HG03135 (cell line): ENCODE data around the gene URAD.
"Not testable (repeated sequence)": the region's sequence is repeated elsewhere in the genome, so short reads cannot be mapped to it uniquely, and the experiment has no call there.

ENCODE experiments used
- ATAC-seq: cut with Tn5 transposase; IDR thresholded peaks from one replicate; pipeline ENCODE4 v1.9.1; 2021; ENCODE audit warnings: mild to moderate bottlenecking, moderate library complexity; ENCODE audit not compliant: unreplicated experiment

The URAD gene, protein sequence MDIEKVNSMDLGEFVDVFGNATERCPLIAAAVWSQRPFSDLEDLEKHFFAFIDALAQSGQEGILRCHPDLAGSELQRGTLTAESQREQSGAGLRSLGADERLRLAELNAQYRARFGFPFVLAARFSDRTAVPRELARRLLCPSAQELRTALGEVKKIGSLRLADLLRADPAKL

DNA sequence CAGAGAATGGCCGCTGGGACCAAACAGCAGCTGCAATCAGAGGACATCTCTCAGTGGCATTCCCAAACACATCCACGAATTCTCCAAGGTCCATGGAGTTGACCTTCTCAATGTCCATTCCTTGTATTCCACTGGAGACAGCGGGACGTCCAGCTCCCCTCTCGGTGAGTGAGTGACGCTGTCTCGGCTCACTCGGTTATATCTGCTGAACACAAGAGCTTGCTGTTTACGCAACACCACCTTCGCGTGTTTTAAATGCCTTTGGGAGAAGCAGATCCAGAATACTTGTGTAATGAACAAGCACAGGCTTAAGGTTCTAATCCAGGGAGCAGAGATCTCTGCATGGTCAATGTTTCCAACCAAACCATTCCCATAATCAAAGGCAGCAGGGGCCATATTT is at the start of gene URAD:
URAD (minus strand) TSS at position 174 of the 400 bp plus-strand sequence; CDS start at position 118, 56 bp downstream.
- ATAC-seq: no peak

DNA sequence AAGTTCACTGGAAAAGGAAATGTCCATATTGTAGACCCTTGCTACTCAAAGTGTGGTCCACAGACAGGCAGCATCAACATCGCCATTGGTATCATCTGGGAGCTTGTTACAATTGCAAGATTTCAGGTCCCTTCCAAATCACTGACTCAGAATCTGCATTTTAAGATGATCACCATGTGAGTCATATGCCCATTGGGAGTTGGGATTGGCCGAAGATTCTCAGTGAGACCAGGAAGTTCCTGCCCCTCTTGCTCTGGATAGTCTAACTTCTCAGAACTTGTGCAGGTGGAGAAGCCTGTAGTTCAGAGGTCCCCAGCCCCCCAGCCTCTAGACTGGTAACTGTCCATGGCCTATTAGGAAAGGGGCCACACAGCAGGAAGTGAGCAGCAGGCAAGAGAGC is 48.9 kb upstream of the URAD start:
- ATAC-seq: no peak

DNA sequence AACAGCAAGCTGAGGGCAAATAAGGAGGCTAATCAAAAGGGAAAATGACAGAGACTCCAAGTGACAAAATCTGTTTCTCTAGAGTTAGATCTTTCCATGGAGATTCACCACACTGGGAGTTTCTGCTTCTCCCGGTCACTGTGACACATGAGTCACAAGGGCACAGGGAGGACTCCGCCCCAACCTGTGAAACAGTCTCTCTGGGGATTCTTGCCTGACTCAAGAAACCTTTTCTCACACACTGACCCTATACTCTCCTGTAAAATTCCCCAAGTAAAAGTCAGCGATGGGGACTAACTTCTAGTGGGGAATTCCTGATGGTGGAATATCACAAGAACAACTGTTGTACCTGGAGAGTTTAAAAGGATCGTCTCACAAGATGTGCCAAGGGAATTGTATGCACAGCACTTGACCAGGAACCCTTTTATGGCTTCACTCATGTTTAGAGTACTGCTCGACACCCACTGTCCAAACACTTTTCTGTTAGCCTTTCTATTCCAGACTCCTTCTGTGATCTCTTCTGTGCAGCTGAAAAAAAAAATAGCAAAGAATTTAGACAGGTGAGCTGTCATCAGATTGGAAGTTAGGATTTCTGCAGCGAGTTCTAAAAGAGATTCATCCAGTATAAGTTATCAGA is 46.8 kb upstream of the URAD start:
- no peak for ATAC-seq

DNA sequence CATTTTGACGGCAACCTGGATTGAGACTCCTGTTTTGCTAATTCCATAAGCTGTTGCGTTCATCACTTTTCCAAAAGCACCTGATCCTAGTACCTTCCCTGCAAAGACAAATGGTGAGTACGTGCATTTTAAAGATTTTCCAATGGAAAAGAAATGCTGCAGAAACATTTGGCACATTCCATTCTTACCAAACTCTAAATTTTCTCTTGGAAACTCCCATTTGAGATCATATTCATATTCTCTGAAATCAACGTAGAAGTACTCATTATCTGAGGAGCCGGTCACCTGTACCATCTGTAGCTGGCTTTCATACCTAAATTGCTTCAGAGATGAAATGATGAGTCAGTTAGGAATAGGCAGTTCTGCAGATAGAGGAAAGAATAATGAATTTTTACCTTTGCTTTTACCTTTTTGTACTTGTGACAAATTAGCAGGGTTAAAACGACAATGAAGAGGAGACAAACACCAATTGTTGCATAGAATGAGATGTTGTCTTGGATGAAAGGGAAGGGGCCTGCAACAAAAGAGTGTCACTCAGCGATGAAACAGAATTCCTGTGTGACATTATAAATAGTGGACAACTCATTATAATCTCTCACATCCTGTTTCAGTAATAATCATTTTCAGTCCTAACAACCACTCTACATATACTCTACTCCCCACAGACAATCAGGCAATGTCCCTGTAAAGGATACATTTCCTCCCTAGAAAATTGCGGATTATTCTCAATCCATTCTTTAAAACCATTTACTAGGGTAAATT is 45.6 kb upstream of the URAD start:
- ATAC-seq: no peak

DNA sequence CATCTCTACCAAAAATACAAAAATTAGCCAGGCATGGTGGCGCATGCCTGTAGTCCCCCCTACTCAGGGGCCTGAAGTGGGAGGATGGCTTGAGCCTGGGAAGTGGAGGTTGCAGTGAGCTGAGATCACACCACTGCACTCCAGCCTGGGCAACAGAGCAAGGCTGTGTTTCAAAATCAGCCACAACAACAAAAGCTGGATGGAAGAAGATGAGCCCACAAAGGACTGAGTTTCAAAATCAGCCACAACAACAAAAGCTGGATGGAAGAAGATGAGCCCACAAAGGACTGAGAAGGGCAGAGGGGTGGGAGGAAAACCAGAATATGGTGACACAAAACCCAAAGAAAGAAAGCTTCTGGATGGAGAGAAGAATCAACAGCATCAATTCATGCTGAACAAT is 43.9 kb upstream of the URAD start:
- not testable (repeated sequence) for ATAC-seq

DNA sequence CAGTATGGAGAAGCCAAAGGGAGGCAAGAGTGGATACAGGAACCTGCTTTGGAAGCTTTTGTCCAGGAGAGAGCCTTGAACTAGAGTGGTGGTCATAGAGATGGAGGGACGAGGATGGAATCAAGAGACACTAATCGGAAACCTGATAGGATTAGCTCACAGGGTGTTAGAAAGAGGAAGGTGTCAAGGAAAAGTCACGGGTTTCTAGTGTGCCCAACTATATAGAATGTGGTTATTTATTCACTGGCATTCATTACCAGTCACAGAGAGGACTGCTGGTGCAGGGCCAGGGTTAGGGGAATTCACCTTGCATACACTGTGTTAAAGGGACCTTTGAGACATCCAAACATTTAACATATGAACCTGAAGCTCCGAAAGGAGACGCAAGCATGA is 43.4 kb upstream of the URAD start:
- no peak for ATAC-seq

DNA sequence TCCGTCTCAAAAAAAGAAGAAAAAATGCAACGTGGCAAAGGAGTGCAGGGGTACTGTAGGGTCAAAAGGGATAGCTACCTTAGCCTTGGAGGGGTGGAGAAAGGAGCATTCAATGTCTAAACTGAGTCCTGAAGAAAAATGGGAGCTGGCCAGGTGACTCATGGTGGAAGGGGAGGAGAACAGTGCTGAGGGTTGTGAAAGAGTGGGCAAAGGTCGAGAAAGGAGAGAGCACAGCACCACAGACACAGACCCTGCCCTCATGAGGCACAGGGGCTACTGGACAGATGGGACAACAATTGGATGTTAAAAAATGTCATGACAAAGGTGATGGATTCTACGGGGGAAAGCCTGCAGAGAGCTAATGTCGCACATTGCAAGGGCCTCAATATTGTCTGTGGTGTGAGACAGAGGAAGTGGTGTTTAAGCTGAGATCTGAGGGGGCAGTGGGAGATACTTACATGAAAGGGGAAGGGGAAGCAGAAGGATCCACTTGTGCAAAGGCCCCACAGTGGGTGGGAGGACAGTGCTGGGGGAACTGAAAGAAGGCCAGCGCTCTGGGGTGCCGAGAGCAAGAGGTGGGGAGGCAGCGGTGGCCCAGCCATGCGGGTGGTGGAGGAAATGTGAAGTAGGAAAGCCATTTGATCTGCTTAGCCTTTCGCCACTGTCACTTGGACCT is 42.9 kb upstream of the URAD start:
- ATAC-seq: no peak

DNA sequence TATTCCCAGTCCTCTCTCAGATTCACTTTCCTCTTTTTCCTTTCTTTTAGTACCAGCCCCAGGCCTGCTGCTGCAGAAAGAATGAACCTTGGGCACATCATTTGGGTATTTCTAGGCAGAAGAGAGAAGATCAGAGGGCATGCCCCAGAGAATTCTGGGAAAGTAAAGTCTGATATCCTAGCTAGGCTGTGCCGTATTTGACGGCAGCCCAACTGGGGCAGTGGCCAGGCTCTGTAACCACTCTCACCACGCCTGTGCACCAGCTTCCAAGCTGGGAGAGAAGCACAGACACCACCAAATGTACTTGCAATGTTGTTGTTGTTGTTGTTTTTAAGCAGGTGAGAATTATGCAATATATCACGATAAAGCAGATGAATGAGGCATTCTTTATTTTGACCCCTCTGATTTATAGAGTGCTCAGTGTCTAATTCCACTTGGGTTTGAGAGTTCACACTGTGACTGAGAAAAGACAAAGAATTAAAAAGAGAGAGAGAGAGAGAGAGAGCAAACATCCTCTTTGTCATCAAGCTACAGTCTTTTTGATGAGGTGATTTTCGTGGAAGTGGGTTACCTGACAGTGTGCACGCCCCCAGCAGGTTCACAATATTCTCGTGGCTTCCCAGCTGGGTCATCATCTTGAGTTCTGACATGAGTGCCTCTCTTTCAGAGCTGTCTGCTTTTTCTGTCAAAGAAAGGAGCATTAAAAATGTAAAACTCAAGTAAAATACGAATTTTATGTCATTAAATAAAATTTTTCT is 39.3 kb upstream of the URAD start:
- ATAC-seq: no peak

DNA sequence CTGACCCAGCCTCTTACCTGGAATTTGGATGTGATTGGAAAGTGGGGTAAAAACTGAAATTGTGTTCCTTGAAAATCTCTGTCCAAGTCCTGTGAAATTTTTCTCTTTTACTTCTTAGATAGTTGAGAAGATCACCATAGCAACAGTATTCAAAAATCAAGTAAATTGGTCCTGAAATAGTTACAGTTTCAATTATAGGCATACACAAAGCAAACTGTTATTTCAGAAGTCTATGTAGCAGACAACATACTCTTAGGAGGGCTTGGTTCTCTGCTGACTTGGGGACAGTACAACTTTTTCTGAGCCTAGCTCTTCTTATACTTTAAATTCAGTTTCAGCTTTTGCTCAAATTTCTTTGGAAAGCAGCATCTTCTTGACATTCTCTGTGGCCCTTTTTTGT is 38.6 kb upstream of the URAD start:
- ATAC-seq: no peak

DNA sequence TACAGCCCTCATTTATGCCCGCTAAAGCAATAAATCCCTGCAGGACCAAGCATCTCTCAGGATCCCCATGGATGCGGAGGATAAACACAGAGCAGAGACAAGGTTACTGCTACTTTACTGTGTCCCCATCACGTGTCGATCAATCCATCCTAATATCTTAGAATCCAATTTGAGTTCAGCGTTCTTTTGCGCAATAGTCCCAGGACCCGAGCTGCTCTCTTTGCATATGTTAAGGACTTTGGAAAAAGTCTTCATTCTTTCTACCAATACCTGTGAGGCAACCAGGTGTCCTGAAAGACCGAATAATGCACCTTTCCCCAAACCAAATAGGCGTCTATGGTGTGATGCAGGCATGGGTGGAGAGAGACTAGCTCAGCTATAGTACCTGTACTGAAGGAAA is 38.0 kb upstream of the URAD start:
- no peak for ATAC-seq

DNA sequence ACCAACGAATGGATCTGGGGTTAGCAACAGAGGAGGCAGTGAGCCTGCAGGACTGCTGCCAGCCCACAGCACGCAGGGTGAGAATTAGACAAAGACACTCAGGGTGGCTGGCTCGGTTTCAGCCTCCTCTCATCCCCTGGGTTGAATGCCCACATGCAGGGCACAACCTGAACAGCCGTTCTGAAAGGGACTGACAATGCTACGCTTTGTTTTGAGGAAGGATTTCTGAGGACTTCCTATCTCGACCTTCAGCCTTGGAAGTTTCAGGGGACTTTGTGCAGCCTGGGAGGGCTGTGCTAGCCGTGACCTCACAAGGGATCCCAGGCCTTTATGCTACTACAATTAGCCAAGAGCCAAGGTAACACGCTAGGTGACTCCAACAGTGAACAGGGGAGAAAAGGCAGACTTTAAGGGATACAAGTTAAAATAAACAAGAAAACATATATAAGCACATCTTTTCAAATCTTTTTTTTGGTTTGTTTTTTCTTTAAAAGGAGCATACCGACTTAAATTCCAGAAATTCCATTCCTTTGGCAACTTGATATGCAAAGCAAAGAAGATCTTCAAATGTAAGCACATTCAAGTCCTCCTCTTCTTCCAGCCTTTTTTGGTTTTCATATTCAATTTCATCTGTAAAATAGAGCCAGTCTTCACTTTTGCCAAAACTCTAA is 34.5 kb upstream of the URAD start:
- ATAC-seq: no peak

DNA sequence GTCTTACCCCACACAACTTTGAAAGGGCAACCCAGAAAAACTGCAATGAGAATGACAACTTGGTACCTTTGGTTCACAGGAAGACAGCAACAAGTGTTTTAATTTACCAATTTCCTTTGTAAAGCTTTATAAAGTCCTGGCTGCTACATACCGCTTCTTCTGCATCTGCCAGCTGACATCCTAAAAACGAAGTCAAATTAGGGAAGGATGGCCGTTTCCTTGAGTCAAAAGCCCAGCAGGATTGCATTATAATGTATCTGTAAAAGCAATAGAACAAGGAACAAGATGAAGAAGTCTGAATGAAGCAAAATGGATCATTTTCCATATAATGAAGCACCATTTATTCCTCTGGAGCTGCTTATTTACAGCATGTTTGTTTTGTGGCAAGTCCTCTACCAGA is 25.8 kb upstream of the URAD start:
- ATAC-seq: no peak

DNA sequence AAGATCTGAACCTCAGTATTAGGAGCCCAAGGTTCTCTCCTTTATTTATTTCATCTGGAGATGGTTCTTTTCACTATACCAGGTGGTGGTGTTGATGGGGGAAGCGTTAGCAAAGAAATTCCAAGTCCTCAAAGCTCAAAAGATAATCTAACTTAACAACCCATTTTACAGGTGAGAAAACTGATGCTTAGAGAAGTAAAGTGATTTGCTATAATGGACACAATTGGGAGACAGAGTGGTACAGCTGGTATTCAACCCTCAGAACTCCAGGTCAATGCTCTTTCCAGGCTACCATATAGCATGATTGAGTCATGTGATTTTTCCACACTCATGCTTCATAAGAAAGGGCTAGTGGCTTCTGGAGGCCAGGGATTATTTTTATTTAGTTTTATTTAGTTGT is 25.0 kb upstream of the URAD start:
- ATAC-seq: no peak

DNA sequence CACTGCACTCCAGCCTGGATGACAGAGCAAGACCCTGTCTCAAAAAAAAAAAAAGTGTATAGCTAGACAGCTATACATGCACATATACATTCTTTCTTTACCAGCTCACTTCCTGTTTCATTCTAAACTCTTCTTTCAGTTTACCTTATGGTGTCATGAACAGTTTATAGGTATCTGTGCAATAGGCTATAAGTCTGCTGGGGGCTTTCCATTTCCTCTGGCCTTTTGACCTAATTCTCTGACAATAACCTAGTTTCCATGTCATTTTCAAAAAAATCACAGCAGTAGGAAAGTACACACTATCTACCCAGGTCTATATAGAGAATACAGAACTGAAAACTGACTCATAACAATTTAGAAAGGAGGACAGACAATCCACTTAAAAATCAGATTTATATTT is 24.4 kb upstream of the URAD start:
- peak; percentile 91 for ATAC-seq

DNA sequence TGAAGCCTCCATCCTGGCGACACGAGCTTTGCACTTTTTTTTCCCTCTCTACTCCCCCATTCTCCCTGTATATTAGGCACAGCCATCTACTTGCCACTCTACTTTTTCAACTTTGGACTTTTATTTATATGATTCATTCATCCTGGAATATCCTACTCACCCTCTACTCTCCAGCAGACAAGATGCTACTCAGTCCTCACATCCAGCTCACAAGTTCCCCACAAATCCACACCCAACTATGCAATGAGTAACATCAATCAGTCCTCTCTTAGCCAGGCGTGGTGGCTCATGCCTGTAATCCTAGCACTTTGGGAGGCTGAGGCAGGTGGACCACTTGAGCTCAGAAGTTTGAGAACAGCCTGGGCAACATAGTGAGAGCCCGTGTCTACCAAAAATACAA is 23.9 kb upstream of the URAD start:
- no peak for ATAC-seq

DNA sequence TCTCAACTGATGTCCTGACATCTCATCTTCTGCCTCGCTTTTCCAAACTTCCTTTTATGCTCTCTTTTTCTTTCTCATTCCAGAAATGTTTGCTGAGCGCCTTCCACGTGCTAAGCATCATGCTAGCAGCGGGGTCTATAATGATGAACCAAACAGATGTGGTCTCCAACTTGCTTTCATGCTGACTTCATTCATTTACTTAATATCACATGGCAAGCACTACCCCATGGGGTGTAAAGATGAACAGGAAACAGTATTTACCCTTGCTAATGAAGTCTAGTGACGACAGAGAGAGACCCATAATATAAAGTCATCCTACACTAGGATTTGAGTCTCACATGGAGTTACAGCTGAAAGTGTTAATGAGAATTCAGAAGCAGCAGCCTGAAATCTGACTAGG is 21.6 kb upstream of the URAD start:
- no peak for ATAC-seq

DNA sequence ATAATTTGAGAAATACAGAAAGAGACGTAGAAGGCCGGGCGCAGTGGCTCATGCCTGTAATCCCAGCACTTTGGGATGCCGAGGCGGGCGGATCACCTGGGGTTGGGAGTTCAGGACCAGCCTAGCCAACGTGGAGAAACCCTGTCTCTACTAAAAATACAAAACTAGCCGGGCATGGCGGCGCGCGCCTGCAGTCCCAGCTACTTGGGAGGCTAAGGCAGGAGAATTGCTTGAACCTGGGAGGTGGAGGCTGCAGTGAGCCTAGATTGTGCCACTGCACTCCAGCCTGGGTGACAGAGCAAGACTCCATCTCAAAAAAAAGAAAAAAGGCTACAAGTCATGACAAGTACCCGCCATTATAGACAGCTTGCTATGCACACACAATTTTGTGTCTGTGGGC is 16.5 kb upstream of the URAD start:
- not testable (repeated sequence) for ATAC-seq

DNA sequence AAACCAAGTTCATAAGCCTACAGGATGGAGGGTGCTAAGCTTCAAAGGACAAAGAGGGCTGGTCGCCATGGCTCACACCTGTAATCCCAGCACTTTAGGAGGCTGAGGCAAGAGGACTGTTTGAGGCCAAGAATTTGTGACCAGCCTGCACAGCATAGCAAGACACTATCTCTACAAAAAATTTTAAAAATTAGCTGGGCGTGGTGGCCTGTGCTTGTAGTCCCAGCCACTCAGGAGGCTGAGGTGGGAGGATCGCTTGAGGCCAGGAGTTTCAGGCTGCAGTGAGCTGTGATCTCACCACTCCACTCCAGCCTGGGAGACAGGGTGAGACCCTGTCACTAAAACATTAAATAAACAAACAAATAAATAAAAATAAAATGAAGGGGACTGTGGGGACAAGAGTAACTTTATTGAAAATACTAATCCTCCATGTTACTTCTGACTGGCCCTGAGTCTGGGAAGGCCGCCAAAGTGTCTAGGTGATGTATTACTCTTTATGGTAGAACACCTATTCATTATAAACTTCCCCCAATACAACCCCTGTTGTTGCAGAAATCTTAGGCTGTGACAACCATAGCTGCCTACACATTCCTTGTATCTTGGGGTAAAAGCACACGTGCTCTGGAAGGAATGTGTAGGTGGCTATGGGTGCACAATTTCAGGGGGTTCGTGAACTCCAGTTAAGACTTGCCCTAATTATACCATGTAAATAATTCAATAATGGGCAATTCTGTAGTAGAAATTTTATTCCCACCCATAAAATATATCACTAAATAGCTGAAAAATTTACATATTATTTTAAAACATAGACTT is 14.6 kb upstream of the URAD start:
- ATAC-seq: no peak

DNA sequence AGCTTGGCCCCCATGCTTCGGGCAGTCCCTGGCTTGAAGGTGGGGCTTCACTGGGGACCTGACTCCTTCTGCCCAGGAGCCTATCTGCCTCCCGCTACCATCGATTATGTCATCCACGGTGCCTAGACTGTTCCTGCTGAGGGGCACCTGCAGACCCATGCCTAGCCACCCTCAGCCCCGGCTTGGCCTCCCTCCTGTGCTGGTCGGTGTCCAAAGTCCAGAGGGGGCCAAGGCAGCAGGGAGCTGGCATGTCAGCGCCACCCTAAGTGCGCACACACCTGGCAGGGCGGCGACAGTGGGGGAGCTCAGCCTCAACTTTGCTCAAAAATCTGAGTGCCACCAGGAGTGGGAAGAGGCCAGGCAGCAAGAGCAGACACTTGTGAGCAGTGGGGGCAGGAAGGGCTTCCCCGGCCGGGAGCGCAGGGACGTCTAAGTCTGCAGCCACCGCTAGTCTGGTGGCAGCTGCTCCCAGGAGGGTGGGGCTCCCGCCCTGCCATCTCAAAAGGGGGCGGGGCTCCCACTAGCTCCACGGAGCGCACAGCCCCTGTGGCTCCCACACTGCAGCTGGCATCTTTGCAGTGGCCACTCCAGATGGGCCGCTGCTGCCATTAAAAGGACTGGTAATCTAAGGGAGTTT is 13.5 kb upstream of the URAD start:
- ATAC-seq: no peak
